WTC11 (cell line): Measurements from ENCODE around the gene UTP3. TPM values are rescaled to one million over a fixed set of nuclear protein-coding genes. Genes with fewer than 3 reads are reported as not detected.
A peak's percentile ranks its signal among the peaks of the same experiment; 100 is the strongest.

Experiments
- ATAC-seq: fragments of 200-7000 bp; cut with Tn5 transposase; 2 replicates; pipeline ENCODE4 v1.10.0; 2021; ENCODE audit warnings: mild to moderate bottlenecking, moderate library complexity
- CTCF ChIA-PET: fragments of 300-600 bp; sonication (Branson Sonifier 250); formaldehyde crosslinking; loops from one replicate; lab custom pipeline; 2021; ENCODE audit warnings: antibody characterized with exemption; lab: Charles Lee
- POLR2A ChIA-PET: fragments of 350-600 bp; sonication (Branson Sonifier 250); formaldehyde crosslinking; loops from one replicate; lab custom pipeline; 2021; ENCODE audit warnings: antibody characterized with exemption; lab: Charles Lee
- DNase-seq: peaks from one replicate; pipeline ENCODE4 v3.0.0; 2021; ENCODE audit warnings: low spot score
- H3K27ac Mint-ChIP-seq: 2 replicates; pipeline ENCODE4 v1.8.0; 2021; ENCODE audit warnings: mixed read lengths
- H3K27me3 Mint-ChIP-seq: 2 replicates; pipeline ENCODE4 v1.8.0; 2021; ENCODE audit warnings: low read depth, mild to moderate bottlenecking, moderate library complexity, mixed read lengths
- H3K36me3 Mint-ChIP-seq: 2 replicates; pipeline ENCODE4 v1.8.0; 2021; ENCODE audit warnings: mixed read lengths
- H3K4me1 Mint-ChIP-seq: 2 replicates; pipeline ENCODE4 v1.8.0; 2022; ENCODE audit warnings: mixed read lengths
- H3K4me3 Mint-ChIP-seq: 2 replicates; pipeline ENCODE4 v1.8.0; 2021; ENCODE audit warnings: mild to moderate bottlenecking, moderate library complexity, mixed read lengths
- H3K9me3 Mint-ChIP-seq: 2 replicates; pipeline ENCODE4 v1.8.0; 2021; ENCODE audit warnings: mixed read lengths
- ARID4B ChIP-seq: sonication (generic); formaldehyde crosslinking; IDR thresholded peaks from 2 replicates; pipeline ENCODE4 v1.8.0; 2023; ENCODE audit warnings: missing genetic modification reagents, mild to moderate bottlenecking, borderline replicate concordance
- ATF2 ChIP-seq: sonication (generic); formaldehyde crosslinking; IDR thresholded peaks from 2 replicates; pipeline ENCODE4 v1.8.1; 2022; ENCODE audit warnings: low read depth, missing genetic modification reagents, borderline replicate concordance
- CDX4 ChIP-seq: fragments of 250-450 bp; sonication (Bioruptor Pico); IDR thresholded peaks from 2 replicates; pipeline ENCODE4 v1.9.0; 2021; ENCODE audit warnings: moderate library complexity, mild to moderate bottlenecking, inconsistent platforms, borderline replicate concordance
- CREB1 ChIP-seq: sonication (generic); formaldehyde crosslinking; IDR thresholded peaks from 2 replicates; pipeline ENCODE4 v1.8.0; 2023; ENCODE audit warnings: mild to moderate bottlenecking, missing genetic modification reagents
- ETV6 ChIP-seq: sonication (generic); formaldehyde crosslinking; IDR thresholded peaks from 2 replicates; pipeline ENCODE4 v1.8.1; 2022; ENCODE audit warnings: mild to moderate bottlenecking, missing genetic modification reagents
- FOXP1 ChIP-seq: sonication (generic); formaldehyde crosslinking; IDR thresholded peaks from 2 replicates; pipeline ENCODE4 v1.8.0; 2022; ENCODE audit warnings: missing genetic modification reagents, mild to moderate bottlenecking, moderate library complexity, borderline replicate concordance
- GTF2I ChIP-seq: fragments of 250-450 bp; sonication (Bioruptor Pico); conservative IDR thresholded peaks from 2 replicates; pipeline ENCODE4 v1.4.0; 2021; ENCODE audit warnings: mild to moderate bottlenecking
- NR3C1 ChIP-seq: sonication (generic); formaldehyde crosslinking; conservative IDR thresholded peaks from 2 replicates; pipeline ENCODE4 v1.8.1; 2023; ENCODE audit warnings: low read depth, mild to moderate bottlenecking, missing genetic modification reagents
- TCF7 ChIP-seq: sonication (generic); formaldehyde crosslinking; IDR thresholded peaks from 2 replicates; pipeline ENCODE4 v1.8.0; 2022; ENCODE audit warnings: mild to moderate bottlenecking, low read depth, missing genetic modification reagents, moderate library complexity
- TEAD4 ChIP-seq: sonication (generic); formaldehyde crosslinking; IDR thresholded peaks from 2 replicates; pipeline ENCODE4 v1.8.0; 2022; ENCODE audit warnings: mild to moderate bottlenecking, missing genetic modification reagents
- ZNF219 ChIP-seq: sonication (generic); formaldehyde crosslinking; IDR thresholded peaks from 2 replicates; pipeline ENCODE4 v1.8.0; 2023; ENCODE audit warnings: missing genetic modification reagents, mild to moderate bottlenecking, borderline replicate concordance
- ZNF263 ChIP-seq: sonication (generic); formaldehyde crosslinking; IDR thresholded peaks from 2 replicates; pipeline ENCODE4 v1.8.1; 2022; ENCODE audit warnings: low read depth, mild to moderate bottlenecking, moderate library complexity, missing genetic modification reagents
- total RNA-seq: library from RNA; stranded (reverse); gene quantifications from 3 replicates; pipeline ENCODE4 v1.2.3, GENCODE V29; 2021
- TF ChIP-seq, protein P1 (sequence below): sonication (generic); formaldehyde crosslinking; IDR thresholded peaks from 2 replicates; pipeline ENCODE4 v1.8.1; 2023; ENCODE audit warnings: mild to moderate bottlenecking, moderate library complexity, missing genetic modification reagents
- TF ChIP-seq, protein P2 (sequence below): sonication (generic); formaldehyde crosslinking; IDR thresholded peaks from 2 replicates; pipeline ENCODE4 v1.8.0; 2023; ENCODE audit warnings: mild to moderate bottlenecking, missing genetic modification reagents
- TF ChIP-seq, protein P3 (sequence below): fragments of 250-450 bp; sonication (Bioruptor Pico); IDR thresholded peaks from 2 replicates; pipeline ENCODE4 v2.1.2; 2022; ENCODE audit warnings: mild to moderate bottlenecking, moderate library complexity

UTP3 gene
- total RNA-seq, 1 experiment from 2014 or later: 45.5 TPM

GRCh38 chr4:70711599-70711998, 23.3 kb downstream of the UTP3 start:
- Mint-ChIP-seq H3K27ac (peak overlapping the region; percentile 16; the same call in 1 of the 2 replicates), H3K27me3 (no peaks in the 10 kb centered on the region), H3K4me3 (no peak overlapping the region)
- DNase-seq: no peak
- POLR2A ChIA-PET: no interaction called here
- TF ChIP-seq NR3C1 (CRISPR knock-in tag) (no peak), CDX4 (CRISPR knock-in tag) (no peak), GTF2I (CRISPR knock-in tag) (no peak), TCF7 (no peak), ETV6 (no peak), ZNF263 (no peak), CREB1 (no peak), ATF2 (CRISPR knock-in tag) (no peak), FOXP1 (CRISPR knock-in tag) (no peak), ARID4B (CRISPR knock-in tag) (no peak), ZNF219 (CRISPR knock-in tag) (no peak), TEAD4 (CRISPR knock-in tag) (no peak)
- TF ChIP-seq, protein P1, sequence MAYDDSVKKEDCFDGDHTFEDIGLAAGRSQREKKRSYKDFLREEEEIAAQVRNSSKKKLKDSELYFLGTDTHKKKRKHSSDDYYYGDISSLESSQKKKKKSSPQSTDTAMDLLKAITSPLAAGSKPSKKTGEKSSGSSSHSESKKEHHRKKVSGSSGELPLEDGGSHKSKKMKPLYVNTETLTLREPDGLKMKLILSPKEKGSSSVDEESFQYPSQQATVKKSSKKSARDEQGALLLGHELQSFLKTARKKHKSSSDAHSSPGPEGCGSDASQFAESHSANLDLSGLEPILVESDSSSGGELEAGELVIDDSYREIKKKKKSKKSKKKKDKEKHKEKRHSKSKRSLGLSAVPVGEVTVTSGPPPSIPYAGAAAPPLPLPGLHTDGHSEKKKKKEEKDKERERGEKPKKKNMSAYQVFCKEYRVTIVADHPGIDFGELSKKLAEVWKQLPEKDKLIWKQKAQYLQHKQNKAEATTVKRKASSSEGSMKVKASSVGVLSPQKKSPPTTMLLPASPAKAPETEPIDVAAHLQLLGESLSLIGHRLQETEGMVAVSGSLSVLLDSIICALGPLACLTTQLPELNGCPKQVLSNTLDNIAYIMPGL (CRISPR knock-in tag): no peak
- TF ChIP-seq, protein P2, sequence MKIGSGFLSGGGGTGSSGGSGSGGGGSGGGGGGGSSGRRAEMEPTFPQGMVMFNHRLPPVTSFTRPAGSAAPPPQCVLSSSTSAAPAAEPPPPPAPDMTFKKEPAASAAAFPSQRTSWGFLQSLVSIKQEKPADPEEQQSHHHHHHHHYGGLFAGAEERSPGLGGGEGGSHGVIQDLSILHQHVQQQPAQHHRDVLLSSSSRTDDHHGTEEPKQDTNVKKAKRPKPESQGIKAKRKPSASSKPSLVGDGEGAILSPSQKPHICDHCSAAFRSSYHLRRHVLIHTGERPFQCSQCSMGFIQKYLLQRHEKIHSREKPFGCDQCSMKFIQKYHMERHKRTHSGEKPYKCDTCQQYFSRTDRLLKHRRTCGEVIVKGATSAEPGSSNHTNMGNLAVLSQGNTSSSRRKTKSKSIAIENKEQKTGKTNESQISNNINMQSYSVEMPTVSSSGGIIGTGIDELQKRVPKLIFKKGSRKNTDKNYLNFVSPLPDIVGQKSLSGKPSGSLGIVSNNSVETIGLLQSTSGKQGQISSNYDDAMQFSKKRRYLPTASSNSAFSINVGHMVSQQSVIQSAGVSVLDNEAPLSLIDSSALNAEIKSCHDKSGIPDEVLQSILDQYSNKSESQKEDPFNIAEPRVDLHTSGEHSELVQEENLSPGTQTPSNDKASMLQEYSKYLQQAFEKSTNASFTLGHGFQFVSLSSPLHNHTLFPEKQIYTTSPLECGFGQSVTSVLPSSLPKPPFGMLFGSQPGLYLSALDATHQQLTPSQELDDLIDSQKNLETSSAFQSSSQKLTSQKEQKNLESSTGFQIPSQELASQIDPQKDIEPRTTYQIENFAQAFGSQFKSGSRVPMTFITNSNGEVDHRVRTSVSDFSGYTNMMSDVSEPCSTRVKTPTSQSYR (CRISPR knock-in tag): no peak
- TF ChIP-seq, protein P3, sequence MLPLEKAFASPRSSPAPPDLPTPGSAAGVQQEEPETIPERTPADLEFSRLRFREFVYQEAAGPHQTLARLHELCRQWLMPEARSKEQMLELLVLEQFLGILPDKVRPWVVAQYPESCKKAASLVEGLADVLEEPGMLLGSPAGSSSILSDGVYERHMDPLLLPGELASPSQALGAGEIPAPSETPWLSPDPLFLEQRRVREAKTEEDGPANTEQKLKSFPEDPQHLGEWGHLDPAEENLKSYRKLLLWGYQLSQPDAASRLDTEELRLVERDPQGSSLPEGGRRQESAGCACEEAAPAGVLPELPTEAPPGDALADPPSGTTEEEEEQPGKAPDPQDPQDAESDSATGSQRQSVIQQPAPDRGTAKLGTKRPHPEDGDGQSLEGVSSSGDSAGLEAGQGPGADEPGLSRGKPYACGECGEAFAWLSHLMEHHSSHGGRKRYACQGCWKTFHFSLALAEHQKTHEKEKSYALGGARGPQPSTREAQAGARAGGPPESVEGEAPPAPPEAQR (CRISPR knock-in tag): no peak
- TF ChIP-seq, all 79 proteins: peak for 0
- Mint-ChIP-seq H3K36me3 (no peaks in the 10 kb centered on the region), H3K9me3 (no peaks in the 10 kb centered on the region), H3K4me1 (peaks cover 43% of the 10 kb centered on the region)
- no peak for ATAC-seq
- CTCF ChIA-PET: no interaction called here
